ENCODE data around the gene GPR153. TPM values are rescaled to one million over a fixed set of nuclear protein-coding genes. Genes with fewer than 3 reads are reported as not detected.

GPR153 gene
- total RNA-seq, 4 donors from 2014 or later, result 6.2 to 17.3 (median 11.7) TPM

DNA sequence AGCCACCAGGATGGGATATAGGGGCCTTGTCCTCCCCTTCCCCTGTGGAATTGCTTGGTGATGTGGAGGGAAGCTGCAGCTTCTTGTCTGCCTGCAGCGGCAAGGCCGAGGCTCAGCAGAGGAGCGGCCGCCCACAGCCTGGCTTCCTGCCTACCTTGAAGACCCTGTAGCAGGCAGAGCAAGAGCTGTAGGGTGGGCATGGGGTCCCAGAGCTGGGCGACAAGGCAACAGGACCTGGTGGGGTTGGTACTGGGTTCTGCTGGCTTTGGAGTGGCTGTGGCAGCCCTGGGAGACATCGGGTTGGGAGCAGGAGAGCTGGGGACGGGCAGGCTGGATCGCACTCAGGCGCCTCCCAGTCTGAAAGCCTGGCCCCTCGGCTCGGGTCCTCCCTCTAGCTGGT, 5.7 kb upstream of the GPR153 start:
- H3K4me3 ChIP-seq (ENCODE audit: low read depth, poor library complexity, severe bottlenecking), result no peak overlapping the region
- 91 to 94% methylated on average over 11 of the region's 11 CpGs for WGBS, 2 donors
- intact Hi-C loops (cut with DNase I; ENCODE audit: low total_unique reads), result no loop called here
- TF ChIP-seq POLR2A (IDR thresholded peaks at IDR 0.05), result no peak
- TF ChIP-seq, protein P1, sequence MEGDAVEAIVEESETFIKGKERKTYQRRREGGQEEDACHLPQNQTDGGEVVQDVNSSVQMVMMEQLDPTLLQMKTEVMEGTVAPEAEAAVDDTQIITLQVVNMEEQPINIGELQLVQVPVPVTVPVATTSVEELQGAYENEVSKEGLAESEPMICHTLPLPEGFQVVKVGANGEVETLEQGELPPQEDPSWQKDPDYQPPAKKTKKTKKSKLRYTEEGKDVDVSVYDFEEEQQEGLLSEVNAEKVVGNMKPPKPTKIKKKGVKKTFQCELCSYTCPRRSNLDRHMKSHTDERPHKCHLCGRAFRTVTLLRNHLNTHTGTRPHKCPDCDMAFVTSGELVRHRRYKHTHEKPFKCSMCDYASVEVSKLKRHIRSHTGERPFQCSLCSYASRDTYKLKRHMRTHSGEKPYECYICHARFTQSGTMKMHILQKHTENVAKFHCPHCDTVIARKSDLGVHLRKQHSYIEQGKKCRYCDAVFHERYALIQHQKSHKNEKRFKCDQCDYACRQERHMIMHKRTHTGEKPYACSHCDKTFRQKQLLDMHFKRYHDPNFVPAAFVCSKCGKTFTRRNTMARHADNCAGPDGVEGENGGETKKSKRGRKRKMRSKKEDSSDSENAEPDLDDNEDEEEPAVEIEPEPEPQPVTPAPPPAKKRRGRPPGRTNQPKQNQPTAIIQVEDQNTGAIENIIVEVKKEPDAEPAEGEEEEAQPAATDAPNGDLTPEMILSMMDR (IDR thresholded peaks at IDR 0.05), result no peak
- DNase-seq (ENCODE audit: low spot score in 2 of 2), result no peak

DNA sequence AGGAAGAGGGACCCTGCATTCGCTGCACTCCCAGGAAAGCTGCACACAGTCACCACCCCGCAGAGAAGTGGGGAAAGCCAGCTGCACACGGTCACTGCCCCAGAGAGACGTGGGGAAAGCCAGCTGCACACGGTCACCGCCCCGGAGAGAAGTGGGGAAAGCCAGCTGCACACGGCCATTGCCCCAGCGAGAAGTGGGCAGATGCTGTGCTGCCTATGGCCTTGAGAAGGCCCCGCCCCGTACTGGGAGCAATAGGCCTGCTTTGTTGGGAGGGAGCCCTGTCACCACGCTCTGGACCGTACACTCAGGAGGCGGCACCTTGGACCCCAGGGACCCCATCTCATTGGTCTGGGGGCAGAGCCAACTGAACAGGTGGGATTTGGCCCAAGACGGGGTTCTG, 4.3 kb upstream of the GPR153 start:
- WGBS, 2 donors, result 82 to 92% methylated on average over 15 of the region's 15 CpGs
- DNase-seq (ENCODE audit: low spot score in 2 of 2), result no peak
- intact Hi-C loops (cut with DNase I; ENCODE audit: low total_unique reads), result no loop called here
- TF ChIP-seq POLR2A (IDR thresholded peaks at IDR 0.05), result no peak
- TF ChIP-seq, protein P1 (IDR thresholded peaks at IDR 0.05), result no peak
- no peak overlapping the region for H3K4me3 ChIP-seq (ENCODE audit: low read depth, poor library complexity, severe bottlenecking)

DNA sequence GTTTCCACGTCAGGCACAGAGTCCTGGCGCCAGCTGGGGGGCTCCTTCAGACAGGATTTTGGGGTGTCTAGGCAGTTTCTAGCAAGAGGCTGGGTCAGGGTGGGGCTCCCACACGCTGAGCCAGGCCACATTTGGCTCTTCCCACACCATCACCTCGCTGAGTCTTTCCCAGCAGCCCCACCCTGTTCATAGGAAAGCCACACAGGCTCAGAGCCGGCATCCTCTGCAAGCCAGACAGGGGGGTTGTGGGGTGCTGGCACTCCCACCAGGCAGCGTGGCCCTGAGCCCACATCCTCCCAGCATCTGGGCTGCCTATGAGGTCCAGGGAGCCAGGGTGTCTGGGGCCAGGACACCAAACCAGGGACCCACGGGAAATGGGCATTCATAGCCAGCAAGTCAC, 2.8 kb upstream of the GPR153 start:
- DNase-seq (ENCODE audit: low spot score in 2 of 2), result no peak
- no peak for TF ChIP-seq POLR2A (IDR thresholded peaks at IDR 0.05)
- TF ChIP-seq, protein P1 (IDR thresholded peaks at IDR 0.05), result no peak
- WGBS, 2 donors, result 32 to 35% methylated on average over 7 of the region's 7 CpGs
- intact Hi-C loops (cut with DNase I; ENCODE audit: low total_unique reads), result no loop called here
- no peak overlapping the region for H3K4me3 ChIP-seq (ENCODE audit: low read depth, poor library complexity, severe bottlenecking)

DNA sequence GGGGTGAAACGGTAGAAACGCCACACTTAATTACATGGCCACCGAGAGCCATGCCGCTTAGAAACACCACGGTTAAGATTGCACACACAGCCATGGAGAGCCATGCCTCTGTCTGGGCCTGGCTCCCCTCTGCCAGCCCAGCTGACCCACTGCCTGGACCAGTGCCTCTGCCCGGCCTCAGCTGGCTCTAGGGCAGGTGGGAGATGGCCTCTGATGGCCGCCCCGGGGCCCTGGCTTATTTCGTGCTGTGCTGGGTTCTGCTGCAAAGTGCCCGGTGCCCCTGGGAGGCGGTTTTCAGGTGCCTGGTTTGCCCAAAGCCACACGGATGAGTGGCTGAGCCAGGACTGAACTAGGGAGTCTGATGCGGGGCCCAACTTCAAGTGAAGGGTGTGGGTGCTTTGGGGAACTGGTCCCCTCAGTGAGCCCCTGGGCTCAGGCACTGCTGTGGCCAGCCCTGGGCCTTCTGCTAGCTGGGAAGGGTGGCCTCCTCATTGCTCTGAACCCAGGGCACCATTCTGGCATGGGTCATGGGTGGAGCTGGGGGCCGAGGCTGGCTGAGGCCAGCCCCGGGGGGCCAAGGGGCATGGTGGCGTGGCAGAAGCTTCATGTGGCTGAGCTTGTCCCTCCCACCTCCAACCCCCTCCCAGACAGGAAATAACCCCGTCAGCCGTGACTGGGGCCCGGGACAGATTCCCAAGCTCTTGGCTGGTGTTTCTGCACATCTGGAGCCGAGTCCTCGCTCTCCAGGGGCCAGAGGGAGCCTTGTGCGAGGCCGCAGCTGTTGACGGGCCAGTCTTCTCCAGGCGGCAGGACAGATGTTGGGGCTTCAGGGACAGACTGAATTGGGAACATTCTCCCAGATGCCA, 1.9 kb upstream of the GPR153 start:
- DNase-seq (ENCODE audit: low spot score in 2 of 2), result no peak
- intact Hi-C loops (cut with DNase I; ENCODE audit: low total_unique reads), result no loop called here
- TF ChIP-seq, protein P1 (IDR thresholded peaks at IDR 0.05), result no peak
- TF ChIP-seq POLR2A (IDR thresholded peaks at IDR 0.05), result no peak
- WGBS, 2 donors, result 64 to 71% methylated on average over 20 of the region's 25 CpGs
- no peak overlapping the region for H3K4me3 ChIP-seq (ENCODE audit: low read depth, poor library complexity, severe bottlenecking)

DNA sequence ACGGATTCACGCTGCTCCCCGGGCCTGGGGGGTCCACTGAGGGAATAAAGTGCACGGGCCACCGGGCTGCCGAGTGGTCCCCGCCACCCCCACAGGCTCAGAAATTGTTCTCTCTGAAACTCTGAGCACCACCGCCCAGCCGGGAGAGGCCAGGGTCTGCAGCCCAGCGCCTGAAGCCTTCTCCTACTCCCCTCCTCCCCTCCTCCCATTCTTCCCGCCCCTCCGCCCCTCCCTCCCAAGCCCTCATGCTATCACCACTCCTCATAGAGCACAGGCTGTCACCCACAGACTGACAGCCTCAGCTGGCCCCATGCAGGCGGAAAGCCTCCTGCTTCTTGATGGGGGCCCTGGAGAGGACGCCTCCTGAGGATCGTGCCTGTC, 707 bp upstream of the GPR153 start:
- H3K4me3 ChIP-seq (ENCODE audit: low read depth, poor library complexity, severe bottlenecking), result no peak overlapping the region
- no peak for DNase-seq (ENCODE audit: low spot score in 2 of 2)
- intact Hi-C loops (cut with DNase I; ENCODE audit: low total_unique reads), result no loop called here
- TF ChIP-seq, protein P1 (IDR thresholded peaks at IDR 0.05), result no peak
- TF ChIP-seq POLR2A (IDR thresholded peaks at IDR 0.05), result no peak
- 28 to 30% methylated on average over 8 to 13 of the region's 15 CpGs for WGBS, 2 donors

Data from lower leg skin (tissue), 4 donors.